RWPE1 (cell line): ENCODE results near the gene PYGO2.

ENCODE experiments used
- CTCF ChIA-PET: fragments of 350-600 bp; sonication (Branson Sonifier 250); formaldehyde crosslinking; extraction: SDS; loops from one replicate; lab custom pipeline; 2021; lab: Yijun Ruan, JAX
- POLR2A ChIA-PET: fragments of 400-600 bp; formaldehyde crosslinking; extraction: SDS; loops from one replicate; lab custom pipeline; 2020; ENCODE audit warnings: antibody characterized with exemption; ENCODE audit not compliant: low non-redundant PET; lab: Yijun Ruan, JAX
- DNase-seq: peaks from one replicate; pipeline ENCODE4 v3.0.0; 2012; ENCODE audit warnings: low spot score
- H3K27ac ChIP-seq: fragments of 450-650 bp; 2 replicates; pipeline ENCODE4 v1.5.1; 2017
- TF ChIP-seq, protein P1 (sequence below): fragments of 450-650 bp; conservative IDR thresholded peaks from 2 replicates; pipeline ENCODE4 v1.5.1; 2017; ENCODE audit warnings: low read depth, mild to moderate bottlenecking

Gene PYGO2

DNA sequence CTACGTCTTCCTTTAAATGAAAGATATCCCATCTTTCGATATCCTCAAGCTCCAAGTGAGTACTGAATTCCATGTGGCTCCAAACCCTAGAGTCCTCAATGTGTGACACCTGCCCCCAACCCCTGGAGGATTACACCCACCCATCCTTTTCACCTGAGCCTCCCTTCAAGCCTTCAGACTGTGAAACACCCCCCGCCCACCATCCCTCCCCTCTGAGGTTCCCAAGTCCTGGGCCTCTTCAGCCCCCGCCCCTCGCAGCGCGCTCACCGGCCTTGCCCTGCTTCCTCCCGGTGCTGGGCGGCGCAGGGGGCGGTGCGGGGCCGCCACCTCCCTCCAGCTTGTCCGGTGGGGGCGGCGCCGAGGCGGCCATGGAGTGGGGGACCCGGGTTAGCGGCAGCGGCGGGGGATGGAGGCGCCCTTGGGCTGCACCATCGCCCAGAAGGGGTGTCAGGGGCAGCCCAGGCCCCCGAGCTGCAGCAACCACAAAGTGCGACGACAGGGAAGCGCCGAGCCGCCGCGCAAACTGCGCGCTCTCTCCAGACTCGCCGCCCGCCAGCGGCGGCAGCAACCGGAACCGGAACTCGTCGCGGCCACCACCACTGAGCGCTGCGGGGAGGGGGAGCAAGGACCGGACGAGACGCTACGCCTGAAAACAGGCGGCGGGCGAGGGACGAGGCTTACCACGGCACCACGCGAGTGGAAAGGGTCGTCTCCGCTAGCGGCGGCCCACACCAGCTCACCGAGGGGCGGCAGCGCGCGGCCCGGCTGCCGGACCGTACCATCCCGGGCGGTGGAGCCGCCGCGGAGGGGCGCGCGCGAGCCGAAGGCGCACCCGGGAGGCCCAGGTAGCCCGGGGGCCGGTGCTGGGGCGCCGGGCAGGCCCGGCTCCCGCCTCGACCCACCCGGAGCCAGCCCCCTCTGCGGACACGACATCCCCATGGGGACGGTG, at the start of gene PYGO2:
Gene PYGO2, minus strand, starts transcription at position 576 of the 949 bp plus-strand sequence. Its CDS starts 206 bp downstream, at position 370.
- CTCF ChIA-PET, result interaction anchor here (0.5 to 2.0 kb wide), 7 partner anchors 18 to 716 kb away, joined by 3 to 8 read pairs (median 4); no protein-coding TSS in a partner anchor
- POLR2A ChIA-PET, result interaction anchor here (0.6 to 2.4 kb wide), 4 partner anchors 10 to 328 kb away, joined by 3 to 24 read pairs (median 3); partner anchors contain the start of gene SHC1
- peak within 1 kb of the TSS; percentile 100 for H3K27ac ChIP-seq
- no peak for DNase-seq
- TF ChIP-seq, protein P1, sequence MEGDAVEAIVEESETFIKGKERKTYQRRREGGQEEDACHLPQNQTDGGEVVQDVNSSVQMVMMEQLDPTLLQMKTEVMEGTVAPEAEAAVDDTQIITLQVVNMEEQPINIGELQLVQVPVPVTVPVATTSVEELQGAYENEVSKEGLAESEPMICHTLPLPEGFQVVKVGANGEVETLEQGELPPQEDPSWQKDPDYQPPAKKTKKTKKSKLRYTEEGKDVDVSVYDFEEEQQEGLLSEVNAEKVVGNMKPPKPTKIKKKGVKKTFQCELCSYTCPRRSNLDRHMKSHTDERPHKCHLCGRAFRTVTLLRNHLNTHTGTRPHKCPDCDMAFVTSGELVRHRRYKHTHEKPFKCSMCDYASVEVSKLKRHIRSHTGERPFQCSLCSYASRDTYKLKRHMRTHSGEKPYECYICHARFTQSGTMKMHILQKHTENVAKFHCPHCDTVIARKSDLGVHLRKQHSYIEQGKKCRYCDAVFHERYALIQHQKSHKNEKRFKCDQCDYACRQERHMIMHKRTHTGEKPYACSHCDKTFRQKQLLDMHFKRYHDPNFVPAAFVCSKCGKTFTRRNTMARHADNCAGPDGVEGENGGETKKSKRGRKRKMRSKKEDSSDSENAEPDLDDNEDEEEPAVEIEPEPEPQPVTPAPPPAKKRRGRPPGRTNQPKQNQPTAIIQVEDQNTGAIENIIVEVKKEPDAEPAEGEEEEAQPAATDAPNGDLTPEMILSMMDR, result peak; percentile 77

DNA sequence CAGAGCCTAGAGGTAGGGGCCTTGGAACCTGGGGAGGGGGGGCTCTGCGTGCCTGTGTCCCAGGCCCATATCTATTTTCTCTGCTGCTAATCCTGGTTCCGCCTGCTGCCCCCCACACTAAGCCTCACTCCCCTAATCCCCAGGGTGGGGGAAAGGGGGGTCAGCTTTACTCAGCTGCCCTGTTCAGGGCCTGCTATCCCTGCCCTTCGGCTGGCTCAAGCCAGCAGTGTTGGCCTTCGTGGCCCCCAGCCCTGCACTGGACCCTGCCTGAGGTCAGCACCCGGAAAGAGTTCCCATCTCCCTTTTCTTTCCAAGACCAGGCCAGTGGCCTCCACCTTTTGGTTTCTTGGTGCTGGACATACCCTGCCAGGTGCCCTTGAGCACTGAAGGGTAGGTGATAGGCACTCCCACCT, 49.4 kb upstream of the PYGO2 start:
- POLR2A ChIA-PET, result no interaction called here
- no peak for DNase-seq
- H3K27ac ChIP-seq, result peak overlapping the region; percentile 100
- CTCF ChIA-PET, result interaction anchor here (0.8 kb wide), 1 partner anchor 51 kb away, joined by 3 read pairs; no protein-coding TSS in a partner anchor
- TF ChIP-seq, protein P1, result no peak

DNA sequence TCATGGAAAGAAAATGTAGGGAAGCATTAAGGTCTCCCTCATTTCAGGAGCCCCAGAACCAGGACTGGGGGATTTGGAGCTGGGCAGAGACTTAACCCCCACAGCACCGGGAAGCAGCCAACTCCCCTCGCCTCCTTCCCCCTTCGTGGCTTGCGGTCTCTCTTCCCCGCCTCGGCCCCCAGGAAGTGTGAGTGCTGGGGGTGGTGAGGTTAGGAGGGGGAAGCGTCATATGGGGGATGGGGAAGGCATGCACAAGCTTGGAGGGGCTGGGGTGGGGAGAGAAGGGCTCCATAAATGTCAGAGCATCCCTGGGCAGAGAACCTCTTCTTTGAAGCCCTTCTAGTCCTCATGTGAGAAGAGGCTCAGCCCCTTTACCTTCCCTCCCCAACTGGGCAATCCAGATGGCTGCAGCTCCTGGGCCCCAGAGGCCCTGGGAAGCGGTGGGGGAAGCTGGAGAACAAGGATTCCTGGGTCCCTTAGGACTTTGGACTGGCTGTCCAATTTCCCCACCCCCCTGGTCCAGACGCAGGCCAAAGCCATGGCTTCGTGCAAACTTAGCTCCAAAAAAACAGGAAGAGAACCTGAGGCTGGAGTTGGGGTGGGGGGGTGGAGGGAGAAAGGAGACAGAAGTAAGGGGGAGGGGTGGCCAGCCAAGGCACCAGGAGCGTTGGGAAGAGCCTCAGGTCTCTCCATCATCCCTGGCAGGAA, 48.8 kb upstream of the PYGO2 start:
- DNase-seq, result no peak
- H3K27ac ChIP-seq, result peak overlapping the region; percentile 100
- ChIA-PET POLR2A (interaction anchor here (0.6 to 0.7 kb wide), 2 partner anchors 12 to 528 kb away, joined by 3 to 5 read pairs; no protein-coding TSS in a partner anchor), CTCF (interaction anchor here (0.6 to 0.8 kb wide), 2 partner anchors 51 to 75 kb away, joined by 3 to 5 read pairs; no protein-coding TSS in a partner anchor)
- TF ChIP-seq, protein P1, result no peak

- CTCF ChIA-PET, result no interaction called here
- peak overlapping the region; percentile 100 for H3K27ac ChIP-seq
- TF ChIP-seq, protein P1, result no peak
- no peak for DNase-seq
- POLR2A ChIA-PET, result interaction anchor here (0.6 to 0.7 kb wide), 2 partner anchors 11 to 527 kb away, joined by 3 to 5 read pairs; no protein-coding TSS in a partner anchor
Measured at GRCh38 chr1:155009742-155010141, 48.2 kb upstream of the PYGO2 start.

DNA sequence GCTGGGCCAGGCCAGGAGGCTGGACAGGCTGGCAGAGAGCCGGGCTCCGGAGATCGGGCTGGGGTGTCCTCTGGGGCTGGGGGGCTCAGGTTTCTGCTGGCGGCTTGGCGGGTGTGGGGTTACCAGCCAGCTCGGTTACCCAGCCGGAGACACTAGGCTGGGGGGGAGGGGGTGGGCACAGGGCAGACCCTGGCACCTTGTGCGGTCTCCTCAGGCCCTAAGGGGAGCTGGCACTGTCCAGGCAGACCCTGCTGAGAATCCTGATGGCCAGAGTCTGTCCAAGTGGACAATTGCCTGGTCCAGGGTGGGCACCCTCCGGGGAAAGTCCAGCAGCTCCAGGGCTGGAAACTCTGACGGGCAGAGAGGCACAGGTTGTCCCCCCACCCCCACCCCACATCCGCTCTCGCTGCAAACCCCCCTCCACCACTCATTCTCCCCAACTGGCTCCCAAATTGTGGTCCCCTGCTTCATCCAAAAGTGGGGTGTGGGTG, 47.7 kb upstream of the PYGO2 start:
- DNase-seq, result no peak
- TF ChIP-seq, protein P1, result no peak
- ChIA-PET POLR2A (no interaction called here), CTCF (no interaction called here)
- peak overlapping the region; percentile 100 for H3K27ac ChIP-seq
